NCI-H2107 (cell line): ENCODE data around the gene NRIP1.
"Not testable (repeated sequence)": the region's sequence is repeated elsewhere in the genome, so short reads cannot be mapped to it uniquely, and the experiment has no call there.

Source experiments
- DNase-seq: peaks from one replicate; lab custom pipeline; 2025; lab: John Stamatoyannopoulos, UW

Gene NRIP1

GRCh38 chr21:15037095-15037899 is 27.5 kb downstream of the NRIP1 start:
- no peak for DNase-seq

GRCh38 chr21:15036189-15036588 is 28.6 kb downstream of the NRIP1 start:
- DNase-seq, result no peak

- no peak for DNase-seq
Observed at GRCh38 chr21:15034126-15034853, 30.5 kb downstream of the NRIP1 start.

- DNase-seq, result no peak
Observed at GRCh38 chr21:15031790-15032357, 32.9 kb downstream of the NRIP1 start.

- not testable (repeated sequence) for DNase-seq
Observed at GRCh38 chr21:15031362-15031761, 33.4 kb downstream of the NRIP1 start.

- not testable (repeated sequence) for DNase-seq
Observed at GRCh38 chr21:15030861-15031260, 33.9 kb downstream of the NRIP1 start.

GRCh38 chr21:15029077-15029476 is 35.7 kb downstream of the NRIP1 start:
- no peak for DNase-seq

GRCh38 chr21:15028186-15028585 is 36.6 kb downstream of the NRIP1 start:
- DNase-seq, result no peak

GRCh38 chr21:15027056-15027455 is 37.7 kb downstream of the NRIP1 start:
- DNase-seq, result no peak

GRCh38 chr21:15026370-15026769 is 38.4 kb downstream of the NRIP1 start:
- DNase-seq, result no peak

- DNase-seq, result no peak
Observed at GRCh38 chr21:15023776-15024175, 41.0 kb downstream of the NRIP1 start.

GRCh38 chr21:15022608-15023261 is 42.1 kb downstream of the NRIP1 start:
- DNase-seq, result no peak

- no peak for DNase-seq
Observed at GRCh38 chr21:15020797-15021196, 44.0 kb downstream of the NRIP1 start.

GRCh38 chr21:15018382-15018781 is 46.4 kb downstream of the NRIP1 start:
- no peak for DNase-seq

- DNase-seq, result no peak
Observed at GRCh38 chr21:15015622-15016471, 49.0 kb downstream of the NRIP1 start.

GRCh38 chr21:15014221-15014620 is 50.6 kb downstream of the NRIP1 start:
- no peak for DNase-seq

GRCh38 chr21:15011967-15012366 is 52.8 kb downstream of the NRIP1 start:
- DNase-seq, result no peak

GRCh38 chr21:15010645-15011044 is 54.2 kb downstream of the NRIP1 start:
- no peak for DNase-seq

- DNase-seq, result no peak
Observed at GRCh38 chr21:15009837-15010363, 54.9 kb downstream of the NRIP1 start.

- no peak for DNase-seq
Observed at GRCh38 chr21:15007716-15008296, 57.0 kb downstream of the NRIP1 start.
